Neural cell (in vitro differentiated cells): ENCODE results near the gene PDE11A. TPM values are rescaled to one million over a fixed set of nuclear protein-coding genes. Genes with fewer than 3 reads are reported as not detected.

ENCODE experiments used
- H2AFZ ChIP-seq: fragments of 200-600, 300-800 bp; sonication (generic), shearing (Covaris generic); 2 replicates; pipeline ENCODE4 v1.6.0; 2014; ENCODE audit warnings: low read depth, mild to moderate bottlenecking, antibody characterized with exemption, low read length, moderate library complexity
- H3F3A ChIP-seq: fragments of 200-600 bp; shearing (Covaris generic); 2 replicates; pipeline ENCODE4 v1.6.1; 2016; ENCODE audit warnings: mild to moderate bottlenecking, moderate library complexity, mixed read lengths, antibody characterized with exemption, low read length; ENCODE audit not compliant: insufficient read depth, poor library complexity, severe bottlenecking
- H3K27ac ChIP-seq: fragments of 200-600, 300-800 bp; sonication (generic), shearing (Covaris generic); 2 replicates; pipeline ENCODE4 v1.5.1; 2014; ENCODE audit warnings: mild to moderate bottlenecking, low read length, moderate library complexity
- H3K27me3 ChIP-seq: fragments of 300-800, 200-600 bp; sonication (generic), shearing (Covaris generic); 2 replicates; pipeline ENCODE4 v1.6.0; 2014; ENCODE audit warnings: mild to moderate bottlenecking, low read depth, low read length, moderate library complexity; ENCODE audit not compliant: insufficient read depth
- H3K36me3 ChIP-seq: fragments of 300-800, 200-600 bp; sonication (generic), shearing (Covaris generic); 2 replicates; pipeline ENCODE4 v1.5.1; 2014; ENCODE audit warnings: mild to moderate bottlenecking, antibody characterized with exemption, low read length, moderate library complexity; ENCODE audit not compliant: insufficient read depth
- H3K4me2 ChIP-seq: fragments of 300-800, 200-600 bp; sonication (generic), shearing (Covaris generic); 2 replicates; pipeline ENCODE4 v1.6.0; 2014; ENCODE audit warnings: mild to moderate bottlenecking, low read length
- H3K4me3 ChIP-seq: fragments of 300-800, 200-600 bp; sonication (generic), shearing (Covaris generic); 2 replicates; pipeline ENCODE4 v1.5.1; 2014; ENCODE audit warnings: mild to moderate bottlenecking, low read length, moderate library complexity
- H3K79me2 ChIP-seq: fragments of 200-600 bp; shearing (Covaris generic); replicated peaks from 2 replicates; pipeline ENCODE4 v1.6.0; 2014; ENCODE audit warnings: mild to moderate bottlenecking, low read length, moderate library complexity; ENCODE audit not compliant: insufficient read depth
- H3K9ac ChIP-seq: fragments of 300-800, 200-600 bp; sonication (generic), shearing (Covaris generic); 2 replicates; pipeline ENCODE4 v1.6.1; 2016; ENCODE audit warnings: mild to moderate bottlenecking, low read length, mixed read lengths
- H3K9me2 ChIP-seq: fragments of 200-600 bp; shearing (Covaris generic); 2 replicates; pipeline ENCODE4 v1.6.1; 2016; ENCODE audit warnings: mild to moderate bottlenecking, low read length, mixed read lengths; ENCODE audit not compliant: insufficient read depth
- H3K9me3 ChIP-seq: fragments of 200-600, 300-800 bp; sonication (generic), shearing (Covaris generic); 2 replicates; pipeline ENCODE4 v1.6.1; 2016; ENCODE audit warnings: mild to moderate bottlenecking, mixed run types, low read length, moderate library complexity, mixed read lengths
- H4K20me1 ChIP-seq: fragments of 200-600 bp; shearing (Covaris generic); 2 replicates; pipeline ENCODE4 v1.6.1; 2016; ENCODE audit warnings: mild to moderate bottlenecking, mixed run types; ENCODE audit not compliant: insufficient read depth
- CTCF ChIP-seq: fragments of 450-650 bp; IDR thresholded peaks from 2 replicates; pipeline ENCODE4 v1.5.1; 2014; ENCODE audit warnings: antibody characterized with exemption, mild to moderate bottlenecking, moderate library complexity; ENCODE audit not compliant: poor library complexity, severe bottlenecking
- EP300 ChIP-seq: fragments of 450-650 bp; conservative IDR thresholded peaks from 2 replicates; pipeline ENCODE4 v1.6.1; 2014; ENCODE audit warnings: antibody characterized with exemption, mild to moderate bottlenecking, moderate library complexity; ENCODE audit not compliant: poor library complexity, severe bottlenecking
- EZH2 ChIP-seq: fragments of 200-600, 300-800 bp; shearing (Covaris generic), sonication (generic); IDR thresholded peaks from 2 replicates; pipeline ENCODE4 v1.6.1; 2014; ENCODE audit warnings: antibody characterized with exemption, low read length, borderline replicate concordance, mild to moderate bottlenecking; ENCODE audit not compliant: insufficient read depth, poor library complexity, severe bottlenecking
- MXI1 ChIP-seq: fragments of 450-650 bp; conservative IDR thresholded peaks from 2 replicates; pipeline ENCODE4 v1.6.1; 2014; ENCODE audit warnings: antibody characterized with exemption, mild to moderate bottlenecking; ENCODE audit not compliant: poor library complexity, severe bottlenecking
- POLR2AphosphoS5 ChIP-seq: IDR thresholded peaks from 2 replicates; pipeline ENCODE4 v1.6.1; 2012
- RAD21 ChIP-seq: fragments of 450-650 bp; conservative IDR thresholded peaks from 2 replicates; pipeline ENCODE4 v1.6.1; 2014; ENCODE audit warnings: antibody characterized with exemption, mild to moderate bottlenecking, moderate library complexity
- REST ChIP-seq: IDR thresholded peaks from 2 replicates; pipeline ENCODE4 v1.6.1; 2012; ENCODE audit warnings: borderline replicate concordance
- SMC3 ChIP-seq: fragments of 450-650 bp; conservative IDR thresholded peaks from 2 replicates; pipeline ENCODE4 v1.6.1; 2014; ENCODE audit warnings: antibody characterized with exemption, mild to moderate bottlenecking, moderate library complexity; ENCODE audit not compliant: poor library complexity
- TAF1 ChIP-seq: IDR thresholded peaks from 2 replicates; pipeline ENCODE4 v1.6.1; 2012; ENCODE audit warnings: low read depth
- polyA plus RNA-seq: library from polyadenylated mRNA; depleted of rRNA; stranded (reverse); fragments of >200 nt; gene quantifications from 2 replicates; pipeline ENCODE4 v1.2.3, GENCODE V29; 2014

Gene PDE11A
- polyA plus RNA-seq, 1 donor from 2014 or later: 0.89 TPM

DNA sequence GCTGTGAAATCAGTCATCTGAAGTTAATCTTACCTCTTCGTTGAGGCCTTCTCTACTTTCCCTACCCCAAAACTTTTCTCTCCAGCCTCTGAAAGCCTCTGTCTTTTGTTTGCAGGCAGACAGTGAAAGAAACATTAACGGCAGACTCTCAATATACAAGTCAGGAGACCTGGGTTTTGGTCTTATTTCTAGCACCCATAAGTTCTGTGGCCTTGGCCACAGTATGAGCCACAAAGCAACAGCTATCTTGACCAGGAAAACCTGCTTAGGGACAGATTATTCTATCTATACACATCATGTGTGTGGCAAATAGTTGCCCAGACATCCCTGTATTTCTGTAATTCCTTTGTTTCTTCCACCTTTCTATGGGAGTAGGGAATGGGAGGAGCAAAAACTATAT is 361.7 kb downstream of the PDE11A start:
- H3K9me3 ChIP-seq: no peaks in the 10 kb centered on the region
- H3K27me3 ChIP-seq: no peaks in the 10 kb centered on the region
- H2AFZ ChIP-seq: no peak overlapping the region
- H3K4me2 ChIP-seq: no peak overlapping the region
- H4K20me1 ChIP-seq: no peaks in the 10 kb centered on the region
- no peak overlapping the region for H3K9ac ChIP-seq
- H3K9me2 ChIP-seq: no peaks in the 10 kb centered on the region
- H3K27ac ChIP-seq: no peak overlapping the region
- no peak overlapping the region for H3K4me3 ChIP-seq
- no peaks in the 10 kb centered on the region for H3K36me3 ChIP-seq
- no peaks in the 10 kb centered on the region for H3K79me2 ChIP-seq
- no peak for TF ChIP-seq EP300
- TF ChIP-seq EZH2: no peak
- TF ChIP-seq RAD21: no peak
- TF ChIP-seq CTCF: no peak
- TF ChIP-seq TAF1: no peak
- TF ChIP-seq MXI1: no peak
- TF ChIP-seq REST: no peak
- no peak for TF ChIP-seq POLR2AphosphoS5
- TF ChIP-seq SMC3: no peak
- H3F3A ChIP-seq: no peaks in the 10 kb centered on the region

DNA sequence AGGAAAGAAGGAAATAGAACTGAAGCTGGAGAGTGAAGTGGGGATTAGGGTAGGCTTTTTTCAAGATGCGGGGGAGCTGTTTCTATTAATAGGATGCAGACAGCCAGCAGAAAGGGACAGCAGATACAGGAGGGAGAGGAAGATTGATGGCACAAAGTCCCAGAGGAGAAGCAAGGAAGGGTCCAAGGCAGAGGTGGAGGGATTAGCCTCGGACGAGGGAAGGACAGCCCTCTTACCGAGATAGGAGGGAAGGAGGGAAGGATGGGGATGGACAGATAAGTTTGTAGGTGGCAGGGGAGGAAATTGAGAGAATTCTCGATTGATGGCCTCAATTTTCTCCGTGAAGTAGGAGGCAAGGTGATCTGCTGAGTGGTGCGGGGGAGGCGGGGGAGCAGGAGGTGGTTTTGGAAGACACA is 362.6 kb downstream of the PDE11A start:
- no peak overlapping the region for H3K27ac ChIP-seq
- no peaks in the 10 kb centered on the region for H3K79me2 ChIP-seq
- no peak overlapping the region for H3K4me3 ChIP-seq
- no peaks in the 10 kb centered on the region for H4K20me1 ChIP-seq
- no peaks in the 10 kb centered on the region for H3K27me3 ChIP-seq
- no peaks in the 10 kb centered on the region for H3K9me3 ChIP-seq
- no peaks in the 10 kb centered on the region for H3K36me3 ChIP-seq
- H2AFZ ChIP-seq: no peak overlapping the region
- TF ChIP-seq MXI1 (no peak), EZH2 (no peak), TAF1 (no peak), REST (no peak), SMC3 (no peak), CTCF (no peak), RAD21 (no peak), EP300 (no peak), POLR2AphosphoS5 (no peak)
- H3F3A ChIP-seq: no peaks in the 10 kb centered on the region
- H3K4me2 ChIP-seq: no peak overlapping the region
- H3K9me2 ChIP-seq: no peaks in the 10 kb centered on the region
- H3K9ac ChIP-seq: no peak overlapping the region
